ENCODE results near the gene ASB16. TPM values are rescaled to one million over a fixed set of nuclear protein-coding genes. Genes with fewer than 3 reads are reported as not detected.
"Not testable (repeated sequence)": the region's sequence is repeated elsewhere in the genome, so short reads cannot be mapped to it uniquely, and the experiment has no call there.

Gene ASB16
- total RNA-seq, 4 donors from 2014 or later = 0.14 to 2.3 (median 1.3) TPM; not detected in 1

DNA sequence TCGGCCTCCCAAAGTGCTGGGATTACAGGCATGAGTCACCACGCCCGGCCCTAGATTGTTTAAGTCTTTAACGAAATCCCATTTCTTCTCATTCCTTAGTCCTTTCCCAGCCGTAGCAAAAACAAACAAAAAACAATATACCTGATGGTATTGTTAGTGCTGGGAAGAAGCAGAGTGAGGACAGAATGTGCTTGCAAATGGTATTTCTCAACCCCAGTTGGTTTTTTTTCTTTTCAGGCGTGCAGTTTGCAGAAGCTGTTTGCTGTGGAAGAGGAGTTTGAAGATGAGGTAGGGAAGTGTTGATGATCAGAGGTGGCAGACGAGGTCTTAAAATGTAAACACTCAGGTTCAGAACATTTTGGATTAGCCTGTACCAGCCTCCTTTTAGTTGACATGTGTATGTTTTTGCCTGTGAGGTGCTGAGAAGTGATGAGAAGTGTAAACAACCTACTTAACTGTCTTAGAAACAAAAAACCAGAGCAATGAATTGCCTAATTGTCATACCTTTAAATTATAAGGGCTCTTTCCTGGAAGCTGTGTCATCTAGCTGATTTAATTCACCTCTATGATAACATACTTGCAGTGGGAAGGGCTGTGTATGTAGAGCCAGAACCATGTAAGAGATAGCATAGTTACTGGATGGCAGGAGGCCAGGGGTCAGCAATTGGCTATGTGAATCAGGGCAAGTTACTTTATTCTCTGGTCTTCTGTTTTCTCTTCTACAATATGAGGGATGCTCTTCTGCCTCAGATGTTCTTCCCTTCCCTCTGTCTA lies 25.4 kb upstream of the ASB16 start:
- no peak overlapping the region for H3K27ac ChIP-seq
- H3K9me3 ChIP-seq = no peaks in the 10 kb centered on the region
- no peak for DNase-seq
- TF ChIP-seq POLR2A (IDR thresholded peaks at IDR 0.05) (no peak), CTCF (IDR thresholded peaks at IDR 0.05) (no peak)
- intact Hi-C loops (cut with DNase I; ENCODE audit: low total_unique reads) = no loop called here
- H3K4me1 ChIP-seq = no peaks in the 10 kb centered on the region
- no peaks in the 10 kb centered on the region for H3K27me3 ChIP-seq
- no peak overlapping the region for H3K4me3 ChIP-seq
- no peaks in the 10 kb centered on the region for H3K36me3 ChIP-seq

DNA sequence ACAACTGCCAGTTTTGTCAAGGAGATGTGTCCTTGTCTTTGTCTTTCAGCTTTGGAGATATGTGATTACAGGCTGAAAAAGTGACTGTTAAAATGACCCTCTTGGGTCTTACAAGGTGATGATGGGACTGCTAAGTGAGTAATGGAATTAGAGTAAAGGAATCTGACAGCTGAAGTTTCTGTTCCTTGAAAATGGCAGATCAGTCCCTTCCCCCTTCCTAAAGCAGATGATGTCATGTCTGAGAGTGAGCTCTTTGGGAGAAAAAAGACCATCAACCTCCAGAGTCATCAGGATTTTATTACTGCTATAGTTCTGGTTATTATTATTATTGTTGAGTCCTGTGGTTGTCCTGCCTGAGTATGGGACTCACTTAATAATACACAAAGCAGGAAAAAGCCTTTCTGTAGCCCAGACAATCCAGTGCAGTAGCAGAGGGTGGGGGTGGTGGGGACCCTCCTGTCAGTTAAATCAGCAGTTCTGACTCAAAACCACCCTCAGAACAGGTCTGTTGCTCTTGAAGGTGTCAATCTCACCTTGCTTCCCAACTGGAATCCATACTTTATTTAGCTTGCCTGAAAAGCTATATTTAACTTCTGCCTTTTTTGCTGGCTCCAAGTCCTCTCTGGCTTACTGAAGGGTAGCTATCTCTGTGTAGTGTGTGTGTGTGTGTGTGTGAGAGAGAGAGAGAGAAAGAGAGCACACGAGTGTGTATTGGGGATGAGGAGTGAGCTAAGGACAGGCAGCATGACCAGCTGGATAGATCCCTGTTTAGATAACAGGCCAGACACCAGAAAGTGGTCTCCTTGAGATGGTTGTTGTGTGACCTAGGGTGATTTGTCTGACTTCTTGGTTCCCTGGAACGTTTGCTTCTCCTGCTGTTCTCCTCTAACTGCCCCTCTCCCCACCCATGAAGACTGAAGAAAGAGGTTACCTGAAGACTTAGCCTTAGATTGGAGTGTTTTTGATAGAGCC lies 23.8 kb upstream of the ASB16 start:
- H3K27me3 ChIP-seq = no peaks in the 10 kb centered on the region
- no peak overlapping the region for H3K4me3 ChIP-seq
- DNase-seq = no peak
- no peak overlapping the region for H3K27ac ChIP-seq
- H3K4me1 ChIP-seq = no peaks in the 10 kb centered on the region
- no peaks in the 10 kb centered on the region for H3K36me3 ChIP-seq
- intact Hi-C loops (cut with DNase I; ENCODE audit: low total_unique reads) = no loop called here
- H3K9me3 ChIP-seq = no peaks in the 10 kb centered on the region
- no peak for TF ChIP-seq CTCF (IDR thresholded peaks at IDR 0.05)
- no peak for TF ChIP-seq POLR2A (IDR thresholded peaks at IDR 0.05)

GRCh38 chr17:44147812-44148211 lies 22.7 kb upstream of the ASB16 start:
- Histone ChIP-seq H3K4me1 (no peaks in the 10 kb centered on the region), H3K9me3 (no peaks in the 10 kb centered on the region), H3K4me3 (no peak overlapping the region), H3K27me3 (no peaks in the 10 kb centered on the region), H3K36me3 (no peaks in the 10 kb centered on the region), H3K27ac (no peak overlapping the region)
- no peak for DNase-seq
- TF ChIP-seq CTCF (IDR thresholded peaks at IDR 0.05) = no peak
- TF ChIP-seq POLR2A (IDR thresholded peaks at IDR 0.05) = no peak
- intact Hi-C loops (cut with DNase I; ENCODE audit: low total_unique reads) = no loop called here

GRCh38 chr17:44149066-44149465 lies 21.4 kb upstream of the ASB16 start:
- H3K4me1 ChIP-seq; H3K9me3 ChIP-seq; H3K27me3 ChIP-seq; DNase-seq; H3K36me3 ChIP-seq; H3K27ac ChIP-seq; intact Hi-C loops (cut with DNase I; ENCODE audit: low total_unique reads); H3K4me3 ChIP-seq: not testable (repeated sequence)

DNA sequence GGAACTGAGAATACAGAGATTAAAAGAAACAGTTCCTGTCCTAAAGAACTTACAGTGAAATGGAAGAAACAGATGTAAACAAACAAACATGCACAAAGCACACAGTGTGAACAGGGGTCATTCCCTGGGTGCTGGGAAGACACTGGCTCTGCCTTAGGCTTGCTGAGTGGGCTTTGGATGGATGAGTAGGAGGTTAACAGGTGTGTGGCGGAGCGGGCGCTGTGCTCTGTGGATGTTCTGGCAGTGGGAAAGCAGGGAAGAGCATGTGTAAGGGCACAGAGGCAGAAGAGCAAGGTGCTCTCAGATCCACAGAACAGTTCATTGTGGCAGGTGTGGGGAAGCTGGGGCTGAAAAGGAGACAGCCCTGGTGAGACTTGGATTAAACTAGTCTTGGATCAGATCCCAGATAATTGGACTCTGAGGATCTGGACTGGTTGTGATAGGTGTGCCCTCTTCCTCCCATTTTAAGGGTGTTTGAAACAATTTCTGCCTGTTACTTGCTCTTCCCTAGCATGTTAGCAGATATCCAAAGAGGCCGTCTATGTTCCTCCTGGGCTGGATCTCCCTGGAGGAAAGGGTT lies 20.7 kb upstream of the ASB16 start:
- Histone ChIP-seq H3K9me3 (no peaks in the 10 kb centered on the region), H3K4me1 (no peaks in the 10 kb centered on the region), H3K36me3 (no peaks in the 10 kb centered on the region), H3K4me3 (no peak overlapping the region), H3K27me3 (no peaks in the 10 kb centered on the region), H3K27ac (no peak overlapping the region)
- no peak for DNase-seq
- intact Hi-C loops (cut with DNase I; ENCODE audit: low total_unique reads) = loop anchor here (10.0 kb wide), 1 partner anchor 355 kb away; no protein-coding TSS in a partner anchor
- TF ChIP-seq POLR2A (IDR thresholded peaks at IDR 0.05) (no peak), CTCF (IDR thresholded peaks at IDR 0.05) (no peak)
